ENCODE results near the gene GPI.
"Not testable (repeated sequence)": the region's sequence is repeated elsewhere in the genome, so short reads cannot be mapped to it uniquely, and the experiment has no call there.

GPI gene

DNA sequence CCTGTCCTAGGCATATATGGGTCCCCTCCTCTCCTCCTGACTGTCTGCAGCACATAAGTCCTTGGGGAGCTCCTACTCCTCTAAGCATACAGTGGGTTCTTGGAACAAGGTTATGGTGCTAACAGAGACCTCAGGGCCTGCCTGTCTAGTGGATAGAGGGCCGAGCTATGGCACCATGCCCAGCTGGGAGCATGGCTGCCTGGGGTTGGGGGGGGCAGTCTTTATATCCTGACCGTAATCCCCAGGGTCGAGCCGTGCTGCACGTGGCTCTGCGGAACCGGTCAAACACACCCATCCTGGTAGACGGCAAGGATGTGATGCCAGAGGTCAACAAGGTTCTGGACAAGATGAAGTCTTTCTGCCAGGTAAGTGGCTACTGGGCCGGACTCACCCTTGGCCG lies 3.3 kb downstream of the GPI start:
- DNase-seq = no peak

- not testable (repeated sequence) for DNase-seq
Measured at GRCh38 chr19:34369166-34369565, 4.2 kb downstream of the GPI start.

- DNase-seq = no peak
Measured at GRCh38 chr19:34370117-34370516, 5.1 kb downstream of the GPI start.

DNA sequence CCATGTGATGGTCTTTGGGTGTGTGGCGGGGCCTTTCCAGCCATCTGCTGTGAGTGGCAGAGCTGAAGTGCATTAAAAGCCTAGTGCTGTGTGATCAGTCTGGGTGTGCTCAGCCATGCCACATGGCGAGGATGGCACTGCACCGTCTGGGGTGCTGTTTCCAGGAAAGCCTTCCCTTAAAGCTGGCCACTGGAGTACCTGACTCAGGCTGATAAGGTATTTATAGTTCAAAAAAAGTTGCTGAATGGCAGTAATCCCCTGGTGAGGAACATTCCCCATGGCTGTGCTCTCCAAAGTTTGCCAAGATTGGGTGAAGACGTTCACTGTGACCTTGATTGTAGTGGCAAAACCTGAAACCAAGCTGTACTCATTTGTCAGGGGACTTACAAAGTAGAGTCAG lies 6.0 kb downstream of the GPI start:
- no peak for DNase-seq

GRCh38 chr19:34373601-34374288 lies 8.7 kb downstream of the GPI start:
- no peak for DNase-seq

DNA sequence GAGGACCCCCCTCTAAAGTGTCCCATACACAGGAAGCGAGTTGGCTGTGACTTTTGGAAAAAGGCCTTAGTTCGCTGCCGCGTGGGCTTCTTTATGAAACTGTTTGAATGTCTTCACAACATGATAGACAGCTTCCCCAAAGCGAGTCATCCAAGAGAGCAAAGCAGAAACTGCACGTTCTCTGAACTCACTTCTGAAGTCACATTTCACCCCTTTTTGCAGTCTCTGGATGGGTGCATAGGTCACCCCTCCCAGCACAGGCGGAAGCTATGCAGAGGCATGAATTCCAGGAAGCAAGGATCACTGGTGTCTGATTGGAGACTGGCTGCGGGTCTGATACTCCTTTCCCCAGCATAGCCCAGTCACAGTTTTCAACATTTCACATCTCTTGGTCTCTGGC lies 10.6 kb downstream of the GPI start:
- no peak for DNase-seq

DNA sequence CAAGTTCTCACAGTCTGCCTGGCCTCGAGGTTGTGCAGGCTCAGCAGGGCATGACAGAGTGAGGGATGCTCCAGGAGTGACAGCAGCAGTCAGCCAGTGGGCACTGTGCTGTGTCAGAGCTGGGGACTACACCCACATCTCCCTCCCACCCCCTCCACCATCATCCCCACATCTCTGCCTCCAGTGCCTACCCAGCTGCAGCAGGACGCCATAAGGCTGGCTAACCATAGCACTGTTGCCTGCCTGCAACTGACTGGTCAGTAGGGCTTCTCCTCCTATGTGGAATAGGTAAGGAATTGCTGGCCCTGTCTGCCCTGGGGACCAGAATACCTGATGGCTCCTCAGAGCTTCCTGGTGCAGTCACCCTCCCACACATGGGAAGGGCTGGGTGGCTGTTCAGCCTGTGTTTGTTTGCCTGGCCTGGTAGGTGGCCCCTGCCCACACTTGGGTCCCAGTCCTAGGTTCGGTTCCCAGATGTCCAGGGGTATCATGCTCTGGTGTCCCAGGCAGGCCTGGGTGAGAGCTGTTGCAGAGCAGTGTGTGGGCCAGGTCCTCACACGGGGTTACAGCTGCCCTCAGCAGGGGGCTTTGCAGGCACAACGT lies 15.7 kb downstream of the GPI start:
- DNase-seq = no peak

- DNase-seq = no peak
Measured at GRCh38 chr19:34381399-34382251, 16.6 kb downstream of the GPI start.

- DNase-seq = no peak
Measured at GRCh38 chr19:34382471-34382870, 17.5 kb downstream of the GPI start.

- DNase-seq = no peak
Measured at GRCh38 chr19:34383599-34383998, 18.6 kb downstream of the GPI start.

- DNase-seq = no peak
Measured at GRCh38 chr19:34386645-34387445, 21.8 kb downstream of the GPI start.

DNA sequence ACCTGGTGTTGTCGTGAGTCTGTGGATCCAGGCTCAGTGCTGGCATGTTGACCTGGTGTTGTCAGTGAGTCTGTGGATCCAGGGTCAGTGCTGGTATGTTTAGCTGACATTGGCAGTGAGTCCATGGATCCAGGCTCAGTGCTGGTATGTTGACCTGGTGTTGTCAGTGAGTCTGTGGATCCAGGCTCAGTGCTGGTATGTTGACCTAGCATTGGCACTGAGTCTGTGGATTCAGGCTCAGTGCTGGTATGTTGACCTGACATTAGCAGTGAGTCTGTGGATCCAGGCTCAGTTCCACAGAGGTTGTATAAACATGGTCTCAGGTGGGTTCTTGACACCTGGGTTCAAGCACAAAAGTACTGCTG lies 22.4 kb downstream of the GPI start:
- no peak for DNase-seq

DNA sequence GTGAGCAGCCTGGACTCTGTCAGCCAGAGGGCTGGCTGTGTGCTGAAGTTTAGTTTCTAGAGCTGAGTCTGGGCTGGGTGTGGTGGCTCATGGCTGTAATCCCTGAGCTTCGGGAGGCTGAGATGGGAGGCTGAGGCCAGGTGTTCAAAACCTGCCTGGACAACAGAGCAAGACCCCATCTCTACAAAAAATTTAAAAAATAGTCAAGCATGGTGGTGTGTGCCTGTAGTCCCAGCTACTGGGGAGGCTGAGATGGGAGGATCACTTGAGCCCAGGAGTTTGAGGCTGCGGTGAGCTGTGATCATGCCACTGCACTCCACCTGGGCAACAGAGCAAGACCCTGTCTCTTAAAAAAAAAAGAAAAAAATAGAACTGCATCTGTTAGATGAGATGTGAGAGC lies 23.7 kb downstream of the GPI start:
- not testable (repeated sequence) for DNase-seq

DNA sequence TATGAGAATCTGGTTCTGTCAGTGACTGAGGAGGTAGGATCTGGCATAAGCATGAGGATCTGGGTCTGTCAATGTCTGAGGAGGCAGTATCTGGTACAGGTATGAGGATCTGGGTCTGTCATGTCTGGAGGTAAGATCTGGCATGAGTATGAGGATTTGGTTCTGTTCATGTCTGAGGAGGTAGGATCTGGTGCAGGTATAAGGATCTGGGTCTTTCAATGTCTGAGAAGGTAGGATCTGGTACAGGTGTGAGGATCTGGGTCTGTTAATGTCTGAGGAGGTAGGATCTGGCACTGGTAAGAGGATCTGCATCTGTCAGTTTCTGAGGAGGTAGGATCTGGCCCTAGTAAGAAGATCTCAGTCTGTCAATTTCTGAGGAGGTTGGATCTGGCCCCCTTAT lies 26.8 kb downstream of the GPI start:
- DNase-seq = no peak

DNA sequence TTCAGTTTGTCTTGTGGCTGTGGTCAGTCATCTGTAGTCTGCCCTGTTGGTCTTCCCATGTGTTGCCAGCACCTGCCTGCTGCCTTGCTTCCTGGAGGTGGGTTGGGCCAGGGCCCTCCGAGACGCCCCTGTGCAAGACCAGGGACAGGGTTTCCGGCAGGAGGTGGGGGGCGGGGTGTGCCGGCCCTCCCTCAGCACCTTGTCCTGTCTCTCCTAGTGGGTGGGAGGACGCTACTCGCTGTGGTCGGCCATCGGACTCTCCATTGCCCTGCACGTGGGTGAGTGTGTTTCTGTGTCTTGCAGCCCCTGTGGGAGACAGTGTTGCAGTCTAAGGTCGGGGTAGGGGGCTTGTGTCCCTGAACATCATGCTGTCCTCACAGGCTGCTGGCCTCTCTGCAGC lies 28.0 kb downstream of the GPI start:
- DNase-seq = no peak

DNA sequence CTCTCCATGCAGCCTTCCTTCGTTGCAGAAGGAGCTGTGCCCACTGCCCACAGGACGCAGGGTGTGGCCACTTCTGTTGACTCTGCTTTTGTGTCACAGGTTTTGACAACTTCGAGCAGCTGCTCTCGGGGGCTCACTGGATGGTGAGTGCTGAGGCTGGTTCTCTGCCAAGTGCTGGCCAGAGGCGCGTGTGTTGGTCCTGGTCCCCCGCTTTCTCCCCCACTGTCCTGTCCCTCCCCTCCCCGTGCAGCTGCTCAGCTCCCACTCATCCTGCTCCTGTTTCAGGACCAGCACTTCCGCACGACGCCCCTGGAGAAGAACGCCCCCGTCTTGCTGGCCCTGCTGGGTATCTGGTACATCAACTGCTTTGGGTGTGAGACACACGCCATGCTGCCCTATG lies 28.6 kb downstream of the GPI start:
- DNase-seq = no peak

GRCh38 chr19:34397853-34398252 lies 32.9 kb downstream of the GPI start:
- DNase-seq = no peak

DNA sequence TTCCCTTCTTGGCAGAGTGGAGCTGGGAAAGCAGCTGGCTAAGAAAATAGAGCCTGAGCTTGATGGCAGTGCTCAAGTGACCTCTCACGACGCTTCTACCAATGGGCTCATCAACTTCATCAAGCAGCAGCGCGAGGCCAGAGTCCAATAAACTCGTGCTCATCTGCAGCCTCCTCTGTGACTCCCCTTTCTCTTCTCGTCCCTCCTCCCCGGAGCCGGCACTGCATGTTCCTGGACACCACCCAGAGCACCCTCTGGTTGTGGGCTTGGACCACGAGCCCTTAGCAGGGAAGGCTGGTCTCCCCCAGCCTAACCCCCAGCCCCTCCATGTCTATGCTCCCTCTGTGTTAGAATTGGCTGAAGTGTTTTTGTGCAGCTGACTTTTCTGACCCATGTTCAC lies 34.9 kb downstream of the GPI start:
- DNase-seq = no peak

GRCh38 chr19:34400844-34401243 lies 35.8 kb downstream of the GPI start:
- not testable (repeated sequence) for DNase-seq

GRCh38 chr19:34402074-34402600 lies 37.1 kb downstream of the GPI start:
- DNase-seq = no peak

DNA sequence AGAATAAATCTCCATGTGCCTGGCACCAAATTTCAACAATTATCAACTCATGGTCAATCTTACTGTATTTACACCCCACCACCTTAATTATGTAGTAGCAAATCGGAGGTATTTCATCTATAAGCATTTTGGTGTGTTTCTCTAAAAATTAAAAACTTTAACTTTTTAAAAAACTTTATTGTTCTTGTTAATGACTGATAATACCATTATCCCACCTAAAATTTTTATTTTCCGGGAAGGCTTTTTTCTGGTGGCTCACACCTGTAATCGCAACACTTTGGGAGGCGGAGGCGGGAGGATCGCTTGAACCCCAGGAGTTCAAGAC lies 38.8 kb downstream of the GPI start:
- no peak for DNase-seq

- DNase-seq = peak; percentile 84
Measured at GRCh38 chr19:34404109-34404909, 39.3 kb downstream of the GPI start, which contains the start of gene PDCD2L. PDCD2L (plus strand) TSS chr19:34404399; CDS start chr19:34404431, 32 bp downstream.
